A673 (cell line): ENCODE measurements around the gene FBN1. TPM values are rescaled to one million over a fixed set of nuclear protein-coding genes. Genes with fewer than 3 reads are reported as not detected.

ENCODE experiments used
- BruUV-seq: library from RNA; stranded (reverse); fragments of 400-500 nt; replicated peaks from 2 replicates; lab custom pipeline; 2021; lab: Mats Ljungman, UMichigan
- CTCF ChIA-PET: fragments of 300-600 bp; sonication (Branson Sonifier 250); formaldehyde crosslinking; loops from one replicate; lab custom pipeline; 2022; ENCODE audit warnings: antibody characterized with exemption; lab: Charles Lee
- POLR2A ChIA-PET: fragments of 300-600 bp; sonication (Branson Sonifier 250); formaldehyde crosslinking; loops from one replicate; lab custom pipeline; 2022; ENCODE audit warnings: antibody characterized with exemption; ENCODE audit not compliant: low non-redundant PET; lab: Charles Lee
- DNase-seq: peaks from one replicate; pipeline ENCODE4 v3.0.0-alpha.2; 2015; ENCODE audit warnings: low spot score
- H3K27ac ChIP-seq: fragments of 200-600 bp; sonication (generic); 2 replicates; pipeline ENCODE4 v1.5.1; 2016; ENCODE audit warnings: mixed run types, low read depth, mild to moderate bottlenecking, mixed read lengths, antibody characterized with exemption, low read length; ENCODE audit not compliant: poor library complexity, severe bottlenecking
- H3K27me3 ChIP-seq: fragments of 200-600 bp; sonication (generic); replicated peaks from 2 replicates; pipeline ENCODE4 v1.6.1; 2017; ENCODE audit warnings: mixed run types, low read depth, mild to moderate bottlenecking, mixed read lengths, antibody characterized with exemption, low read length; ENCODE audit not compliant: insufficient read depth, poor library complexity
- H3K36me3 ChIP-seq: fragments of 200-600 bp; sonication (generic); 2 replicates; pipeline ENCODE4 v1.6.1; 2016; ENCODE audit warnings: mixed run types, mild to moderate bottlenecking, mixed read lengths, antibody characterized with exemption, low read length; ENCODE audit not compliant: insufficient read depth, poor library complexity, severe bottlenecking
- H3K4me1 ChIP-seq: fragments of 200-600 bp; sonication (generic); 2 replicates; pipeline ENCODE4 v1.6.1; 2017; ENCODE audit warnings: mixed run types, mild to moderate bottlenecking, mixed read lengths, antibody characterized with exemption, low read length; ENCODE audit not compliant: insufficient read depth, poor library complexity, severe bottlenecking
- H3K4me3 ChIP-seq: fragments of 200-600 bp; sonication (generic); 2 replicates; pipeline ENCODE4 v1.5.1; 2016; ENCODE audit warnings: low read depth, mixed run types, mild to moderate bottlenecking, mixed read lengths, low read length; ENCODE audit not compliant: poor library complexity, severe bottlenecking
- H3K9me3 ChIP-seq: fragments of 200-600 bp; sonication (generic); 2 replicates; pipeline ENCODE4 v1.6.1; 2016; ENCODE audit warnings: mixed run types, low read depth, mild to moderate bottlenecking, mixed read lengths, antibody characterized with exemption, low read length; ENCODE audit not compliant: poor library complexity, severe bottlenecking
- CTCF ChIP-seq: fragments of 300-800, 200-600 bp; sonication (generic); conservative IDR thresholded peaks from 2 replicates; pipeline ENCODE4 v1.5.1; 2017; ENCODE audit warnings: low read depth, mild to moderate bottlenecking, antibody characterized with exemption, low read length, moderate library complexity, mixed read lengths
- EZH2 ChIP-seq: fragments of 200-600 bp; sonication (generic); IDR thresholded peaks from 2 replicates; pipeline ENCODE4 v1.6.1; 2017; ENCODE audit warnings: borderline replicate concordance, low read depth, mild to moderate bottlenecking, mixed read lengths, antibody characterized with exemption, low read length; ENCODE audit not compliant: poor library complexity, severe bottlenecking
- intact Hi-C: fragments of 100-400 bp; cut with micrococcal nuclease; formaldehyde crosslinking; loops from one replicate; pipeline ENCODE4 v1.10.0; 2022; ENCODE audit not compliant: unreplicated experiment
- total RNA-seq: library from RNA; stranded (reverse); gene quantifications from 2 replicates; pipeline ENCODE4 v1.2.3, GENCODE V29; 2021

Gene FBN1
- total RNA-seq, 1 experiment from 2014 or later, result 25.4 TPM

GRCh38 chr15:48546296-48546695, 99.2 kb downstream of the FBN1 start:
- no peaks in the 10 kb centered on the region for H3K9me3 ChIP-seq
- no peaks in the 10 kb centered on the region for H3K36me3 ChIP-seq
- CTCF ChIA-PET, result no interaction called here
- no peaks in the 10 kb centered on the region for H3K27me3 ChIP-seq
- intact Hi-C loops, result no loop called here
- POLR2A ChIA-PET, result no interaction called here
- no peak overlapping the region for H3K4me3 ChIP-seq
- no peak for TF ChIP-seq CTCF
- TF ChIP-seq EZH2, result no peak
- DNase-seq, result no peak
- H3K27ac ChIP-seq, result no peak overlapping the region
- peaks cover 13% of the 10 kb centered on the region for H3K4me1 ChIP-seq
- no TSS peak for BruUV-seq

GRCh38 chr15:48544778-48545177, 100.7 kb downstream of the FBN1 start:
- Histone ChIP-seq H3K27me3 (no peaks in the 10 kb centered on the region), H3K4me3 (no peak overlapping the region), H3K27ac (no peak overlapping the region), H3K4me1 (peaks cover 25% of the 10 kb centered on the region), H3K9me3 (no peaks in the 10 kb centered on the region), H3K36me3 (no peaks in the 10 kb centered on the region)
- CTCF ChIA-PET, result interaction anchor here (0.6 kb wide), 1 partner anchor 9 kb away, joined by 6 read pairs; no protein-coding TSS in a partner anchor
- intact Hi-C loops, result no loop called here
- no TSS peak for BruUV-seq
- no peak for DNase-seq
- POLR2A ChIA-PET, result no interaction called here
- TF ChIP-seq CTCF, result no peak
- no peak for TF ChIP-seq EZH2

GRCh38 chr15:48541341-48542278, 103.9 kb downstream of the FBN1 start:
- H3K27me3 ChIP-seq, result no peaks in the 10 kb centered on the region
- H3K36me3 ChIP-seq, result no peaks in the 10 kb centered on the region
- DNase-seq, result peak; percentile 45
- POLR2A ChIA-PET, result no interaction called here
- no TSS peak for BruUV-seq
- H3K27ac ChIP-seq, result peak overlapping the region; percentile 48
- intact Hi-C loops, result no loop called here
- H3K4me1 ChIP-seq, result peaks cover 42% of the 10 kb centered on the region
- CTCF ChIA-PET, result no interaction called here
- H3K4me3 ChIP-seq, result peak overlapping the region; percentile 10
- no peak for TF ChIP-seq CTCF
- no peak for TF ChIP-seq EZH2
- no peaks in the 10 kb centered on the region for H3K9me3 ChIP-seq
